Melanocyte of skin (primary cell): ENCODE results near the gene ZMYM4. TPM values are rescaled to one million over a fixed set of nuclear protein-coding genes. Genes with fewer than 3 reads are reported as not detected.

Experiments used
- small RNA-seq, 2 donors: library from RNA; depleted of rRNA; stranded (forward); fragments of <200 nt; gene quantifications; one replicate each; pipeline ENCODE3, GENCODE V24; 2012
- total RNA-seq, 2 donors: library from RNA; depleted of rRNA; stranded (reverse); fragments of >200 nt; gene quantifications; 2 replicates each; pipeline ENCODE4 v1.2.3, GENCODE V29; 2012

Gene ZMYM4
- total RNA-seq: 10 to 100 TPM; 29.3 to 36.0 TPM

GRCh38 chr1:35268282-35269200 lies at the start of gene ZMYM4:
Gene ZMYM4, plus strand, starts transcription at chr1:35268709. Its CDS starts 338 bp downstream, at chr1:35269047.

Small RNA genes lying within 50 kb of the gene (small RNA-seq; reads per million reads assigned to genes)
- gene RF00091: 0 to 0.06 reads per million in 2 donors

Other genes with a start within 250 kb of the ZMYM4 start
- gene ZMYM6, start 236.8 kb upstream of the ZMYM4 start, total RNA-seq: 10 to 100 TPM; 17.0 to 21.3 TPM
- gene ZMYM1, start 189.3 kb upstream of the ZMYM4 start, total RNA-seq: 10 to 100 TPM; 11.0 to 19.3 TPM
- 100 to 1,000 TPM; 146 to 233 TPM for gene SFPQ, start 75.6 kb upstream of the ZMYM4 start, total RNA-seq